HCT116 (cell line): ENCODE measurements around the gene AQP1.

Source experiments
- CTCF ChIP-seq, 3 experiments: fragments of 200-600 bp in 1 of 3; sonication (generic) in 1 of 3; IDR thresholded peaks in 2 of 3; conservative IDR thresholded peaks in 1 of 3; 2 replicates each; pipeline ENCODE4 v1.5.1; 2012 to 2017; ENCODE audit warnings: low read depth in 2 of 3, low read length in 2 of 3, antibody characterized with exemption in 1 of 3, borderline replicate concordance in 1 of 3, control low read depth in 1 of 3, mild to moderate bottlenecking in 1 of 3, mixed read lengths in 1 of 3, mixed run types in 1 of 3, moderate library complexity in 1 of 3; ENCODE audit not compliant: insufficient read depth in 1 of 3
- EGR1 ChIP-seq: IDR thresholded peaks from 2 replicates; pipeline ENCODE4 v1.6.1; 2012; ENCODE audit warnings: low read depth
- EZH2 ChIP-seq: fragments of 200-600 bp; sonication (generic); IDR thresholded peaks from 2 replicates; pipeline ENCODE4 v1.6.1; 2017; ENCODE audit warnings: antibody characterized with exemption, mixed run types
- EZH2phosphoT487 ChIP-seq: fragments of 200-600 bp; IDR thresholded peaks from 2 replicates; pipeline ENCODE4 v1.6.1; 2018; ENCODE audit warnings: antibody characterized with exemption, borderline replicate concordance
- POLR2A ChIP-seq: IDR thresholded peaks from 2 replicates; pipeline ENCODE4 v1.7.0; 2011; ENCODE audit warnings: borderline replicate concordance; ENCODE audit not compliant: insufficient read depth, insufficient read length; ENCODE audit errors: extremely low read depth
- POLR2AphosphoS5 ChIP-seq: IDR thresholded peaks from 2 replicates; pipeline ENCODE4 v1.6.1; 2011; ENCODE audit warnings: mild to moderate bottlenecking, low read depth, low read length, moderate library complexity
- SRF ChIP-seq: IDR thresholded peaks from 2 replicates; pipeline ENCODE4 v1.6.1; 2012; ENCODE audit warnings: low read depth
- TCF7L2 ChIP-seq: IDR thresholded peaks from 2 replicates; pipeline ENCODE4 v1.7.0; 2011; ENCODE audit warnings: borderline replicate concordance, inconsistent platforms; ENCODE audit not compliant: insufficient read depth, insufficient read length; ENCODE audit errors: extremely low read depth
- ZBTB33 ChIP-seq: IDR thresholded peaks from 2 replicates; pipeline ENCODE4 v1.6.1; 2011; ENCODE audit warnings: mild to moderate bottlenecking, low read length, moderate library complexity; ENCODE audit not compliant: insufficient replicate concordance; ENCODE audit errors: extremely low read depth

GRCh38 chr7:30920021-30920583, 8.4 kb downstream of the AQP1 start:
- no peak for TF ChIP-seq POLR2AphosphoS5
- TF ChIP-seq CTCF (IDR thresholded peaks at IDR 0.05 in 2 of 3, conservative IDR thresholded peaks at IDR 0.05 in 1 of 3; ENCODE audit: borderline replicate concordance in 1 of 3, insufficient read depth in 1 of 3, low read depth in 2 of 3, low read length in 2 of 3) = no peak
- no peak for TF ChIP-seq TCF7L2
- TF ChIP-seq ZBTB33 = no peak
- TF ChIP-seq SRF = no peak
- TF ChIP-seq EZH2 = no peak
- no peak for TF ChIP-seq EGR1
- no peak for TF ChIP-seq POLR2A
- TF ChIP-seq EZH2phosphoT487 = no peak
